Osteocyte (in vitro differentiated cells): ENCODE measurements around the gene ASB2. TPM values are rescaled to one million over a fixed set of nuclear protein-coding genes. Genes with fewer than 3 reads are reported as not detected.

ENCODE experiments used
- DNase-seq: peaks from one replicate; pipeline ENCODE4 v3.0.0; 2021; ENCODE audit warnings: mixed read lengths; ENCODE audit not compliant: unreplicated experiment; ENCODE audit errors: extremely low spot score
- H3K27ac Mint-ChIP-seq: one replicate; pipeline ENCODE4 v1.8.0; 2021; ENCODE audit warnings: mild to moderate bottlenecking, mixed read lengths; ENCODE audit not compliant: unreplicated experiment
- H3K27me3 Mint-ChIP-seq: one replicate; pipeline ENCODE4 v1.8.0; 2021; ENCODE audit warnings: mixed read lengths; ENCODE audit not compliant: unreplicated experiment
- H3K36me3 Mint-ChIP-seq: one replicate; pipeline ENCODE4 v1.8.0; 2021; ENCODE audit warnings: mixed read lengths; ENCODE audit not compliant: unreplicated experiment
- H3K4me1 Mint-ChIP-seq: one replicate; pipeline ENCODE4 v1.8.0; 2021; ENCODE audit warnings: mixed read lengths; ENCODE audit not compliant: unreplicated experiment
- H3K4me3 Mint-ChIP-seq: one replicate; pipeline ENCODE4 v1.8.0; 2021; ENCODE audit warnings: mild to moderate bottlenecking, moderate library complexity, mixed read lengths; ENCODE audit not compliant: unreplicated experiment
- H3K9me3 Mint-ChIP-seq: one replicate; pipeline ENCODE4 v1.8.0; 2021; ENCODE audit warnings: mixed read lengths; ENCODE audit not compliant: unreplicated experiment
- CTCF ChIP-seq: fragments of 200-600 bp; sonication (generic); IDR thresholded peaks from 2 replicates; pipeline ENCODE4 v1.5.0; 2021; ENCODE audit warnings: antibody characterized with exemption, mild to moderate bottlenecking, moderate library complexity
- total RNA-seq: library from RNA; stranded (reverse); gene quantifications from 2 replicates; pipeline ENCODE4 v1.2.1, GENCODE V29; 2021

ASB2 gene
- total RNA-seq, 1 donor from 2014 or later = 0.38 TPM

GRCh38 chr14:93993382-93993781 lies 17.0 kb upstream of the ASB2 start:
- no peaks in the 10 kb centered on the region for H3K4me1 Mint-ChIP-seq
- no peak for TF ChIP-seq CTCF
- H3K27me3 Mint-ChIP-seq = peaks cover 39% of the 10 kb centered on the region
- H3K4me3 Mint-ChIP-seq = no peak overlapping the region
- no peak for DNase-seq
- H3K9me3 Mint-ChIP-seq = no peaks in the 10 kb centered on the region
- H3K27ac Mint-ChIP-seq = no peak overlapping the region
- no peaks in the 10 kb centered on the region for H3K36me3 Mint-ChIP-seq

DNA sequence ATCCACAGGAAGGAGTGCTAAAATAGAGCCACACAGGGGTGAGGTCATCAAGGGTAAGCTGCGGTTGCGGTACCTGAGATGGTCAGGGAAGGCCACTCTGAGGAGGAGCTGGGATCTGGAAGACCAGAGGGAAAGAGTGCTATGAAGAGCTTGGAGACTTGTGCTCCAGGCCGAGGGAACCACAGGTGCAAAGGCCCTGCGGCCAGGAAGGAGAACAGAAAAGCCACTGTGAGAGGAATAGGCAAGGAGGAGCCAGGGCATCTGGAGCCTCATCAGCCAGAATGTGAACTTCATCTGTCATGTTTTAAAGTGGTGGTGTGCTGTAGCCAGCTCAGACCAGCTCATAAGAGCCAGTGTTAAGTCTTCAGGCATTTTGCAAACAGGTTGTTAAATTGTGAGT lies 15.3 kb upstream of the ASB2 start:
- no peak for DNase-seq
- H3K36me3 Mint-ChIP-seq = no peaks in the 10 kb centered on the region
- H3K27ac Mint-ChIP-seq = no peak overlapping the region
- H3K9me3 Mint-ChIP-seq = no peaks in the 10 kb centered on the region
- H3K4me3 Mint-ChIP-seq = no peak overlapping the region
- H3K27me3 Mint-ChIP-seq = peaks cover 36% of the 10 kb centered on the region
- H3K4me1 Mint-ChIP-seq = peaks cover 8% of the 10 kb centered on the region
- no peak for TF ChIP-seq CTCF

- H3K4me1 Mint-ChIP-seq = peaks cover 10% of the 10 kb centered on the region
- H3K36me3 Mint-ChIP-seq = no peaks in the 10 kb centered on the region
- no peak for DNase-seq
- H3K27ac Mint-ChIP-seq = no peak overlapping the region
- H3K27me3 Mint-ChIP-seq = peaks cover 36% of the 10 kb centered on the region
- no peak for TF ChIP-seq CTCF
- no peak overlapping the region for H3K4me3 Mint-ChIP-seq
- H3K9me3 Mint-ChIP-seq = no peaks in the 10 kb centered on the region
Observed at GRCh38 chr14:93991212-93991611, 14.8 kb upstream of the ASB2 start.

DNA sequence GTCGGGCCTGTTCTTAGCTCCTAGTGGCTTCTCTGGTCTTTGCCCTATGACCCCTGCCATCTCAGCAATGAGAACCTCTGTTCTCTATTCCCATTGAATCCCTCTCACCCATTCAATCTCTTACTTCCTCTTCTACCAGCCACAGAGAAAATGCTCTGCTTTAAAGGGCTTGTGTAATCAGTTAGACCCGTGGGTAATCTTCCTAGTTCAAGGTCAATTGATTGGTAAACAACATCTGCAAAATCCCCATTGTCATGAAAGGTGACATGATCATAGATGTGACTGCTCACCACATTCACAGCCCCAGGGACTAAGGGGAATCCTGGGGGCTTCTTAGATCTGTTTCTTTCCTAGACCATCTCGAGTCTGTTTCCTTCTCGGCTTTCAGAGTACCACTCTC lies 13.6 kb upstream of the ASB2 start:
- no peak for DNase-seq
- peaks cover 27% of the 10 kb centered on the region for H3K27me3 Mint-ChIP-seq
- H3K27ac Mint-ChIP-seq = no peak overlapping the region
- peaks cover 10% of the 10 kb centered on the region for H3K4me1 Mint-ChIP-seq
- no peak overlapping the region for H3K4me3 Mint-ChIP-seq
- no peaks in the 10 kb centered on the region for H3K9me3 Mint-ChIP-seq
- no peaks in the 10 kb centered on the region for H3K36me3 Mint-ChIP-seq
- no peak for TF ChIP-seq CTCF

DNA sequence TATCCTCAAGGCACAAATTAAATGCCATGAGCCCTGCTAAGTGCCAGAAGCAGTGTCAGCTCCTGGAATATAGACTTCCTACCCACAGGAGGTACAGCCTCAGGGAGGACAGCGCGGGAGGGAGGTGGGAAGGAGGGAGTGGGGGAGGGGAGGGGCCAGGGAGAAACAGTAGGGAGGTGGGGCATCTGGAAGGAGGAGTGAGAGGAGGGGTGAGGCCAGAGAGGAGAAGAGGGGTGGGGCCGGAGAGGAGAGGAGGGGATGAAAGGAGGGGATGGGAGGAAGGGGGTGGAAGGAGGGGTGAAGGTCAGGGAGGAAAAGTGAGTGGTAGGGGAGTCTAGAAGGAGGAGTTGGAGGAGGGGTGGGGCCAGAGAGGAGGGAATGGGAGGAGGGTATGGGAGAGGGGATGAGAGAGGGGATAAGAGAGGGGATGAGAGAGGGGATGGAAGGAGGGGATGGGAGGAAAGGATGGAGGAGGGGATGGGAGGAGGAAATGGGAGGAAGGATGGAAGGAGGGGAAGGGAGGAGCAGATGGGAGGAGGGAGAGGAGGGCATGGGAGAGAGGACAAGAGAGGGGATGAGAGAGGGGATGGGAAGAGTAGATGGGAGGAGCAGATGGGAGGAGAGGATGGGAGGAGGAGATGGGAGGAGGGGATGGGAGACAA lies 11.6 kb upstream of the ASB2 start:
- H3K27me3 Mint-ChIP-seq = peaks cover 27% of the 10 kb centered on the region
- H3K4me3 Mint-ChIP-seq = no peak overlapping the region
- no peak for TF ChIP-seq CTCF
- DNase-seq = no peak
- H3K36me3 Mint-ChIP-seq = no peaks in the 10 kb centered on the region
- H3K4me1 Mint-ChIP-seq = peaks cover 10% of the 10 kb centered on the region
- no peak overlapping the region for H3K27ac Mint-ChIP-seq
- H3K9me3 Mint-ChIP-seq = no peaks in the 10 kb centered on the region
